Thyroid gland (tissue), 4 donors: ENCODE results near the gene TNN. TPM values are rescaled to one million over a fixed set of nuclear protein-coding genes. Genes with fewer than 3 reads are reported as not detected.

Experiments
- DNase-seq, 2 donors: peaks; one replicate each; pipeline ENCODE4 v3.0.0-alpha.2; 2019
- H3K27ac ChIP-seq, 3 donors: fragments of 200-600 bp; sonication (generic); 1 replicate in 2 of 3; 2 replicates in 1 of 3; pipeline ENCODE4 v1.5.1; 2016 to 2019; ENCODE audit warnings: mild to moderate bottlenecking in 1 of 3, moderate library complexity in 1 of 3
- H3K27me3 ChIP-seq: fragments of 200-600 bp; sonication (generic); one replicate; pipeline ENCODE4 v1.5.1; 2019
- H3K36me3 ChIP-seq, 2 donors: fragments of 200-600 bp; sonication (generic); one replicate each; pipeline ENCODE4 v1.5.1; 2016 to 2019
- H3K4me1 ChIP-seq, 2 donors: fragments of 200-600 bp; sonication (generic); one replicate each; pipeline ENCODE4 v1.5.1; 2017 to 2019
- H3K4me3 ChIP-seq, 3 donors: fragments of 200-600 bp; sonication (generic); replicated peaks in 1 of 3; 1 replicate in 2 of 3; 2 replicates in 1 of 3; pipeline ENCODE4 v1.5.1; 2016; ENCODE audit warnings: mild to moderate bottlenecking in 1 of 3
- H3K9me3 ChIP-seq: fragments of 200-600 bp; sonication (generic); one replicate; pipeline ENCODE4 v1.5.1; 2017
- POLR2A ChIP-seq, 2 donors: fragments of 450-650 bp; IDR thresholded peaks; one replicate each; pipeline ENCODE4 v1.6.1; 2017; ENCODE audit warnings: antibody characterized with exemption in 2 of 2, mild to moderate bottlenecking in 2 of 2, moderate library complexity in 1 of 2
- WGBS, 2 donors: methylation state at CpG; one replicate each; pipeline ENCODE4 v1.1.5; 2017; 5-methylcytosine and 5-hydroxymethylcytosine counted together
- intact Hi-C: fragments of 100-400 bp; cut with DNase I; formaldehyde crosslinking; loops from one replicate; pipeline ENCODE4 v1.15.1; 2023
- total RNA-seq, 4 donors: library from RNA; depleted of rRNA; stranded (reverse); fragments of >200 nt; gene quantifications; one replicate each; pipeline ENCODE4 v1.2.3, GENCODE V29; 2016
- TF ChIP-seq, protein P1 (sequence below), 6 experiments: fragments of 200-600 bp in 3 of 6; fragments of 450-650 bp in 3 of 6; sonication (generic) in 3 of 6; IDR thresholded peaks; one replicate each; pipeline ENCODE4 v1.5.1; 2016 to 2019; ENCODE audit warnings: antibody characterized with exemption in 6 of 6, mild to moderate bottlenecking in 2 of 6, inconsistent platforms in 1 of 6, moderate library complexity in 1 of 6

The TNN gene
- total RNA-seq, 4 donors from 2014 or later: 0.27 to 1.3 (median 0.44) TPM

DNA sequence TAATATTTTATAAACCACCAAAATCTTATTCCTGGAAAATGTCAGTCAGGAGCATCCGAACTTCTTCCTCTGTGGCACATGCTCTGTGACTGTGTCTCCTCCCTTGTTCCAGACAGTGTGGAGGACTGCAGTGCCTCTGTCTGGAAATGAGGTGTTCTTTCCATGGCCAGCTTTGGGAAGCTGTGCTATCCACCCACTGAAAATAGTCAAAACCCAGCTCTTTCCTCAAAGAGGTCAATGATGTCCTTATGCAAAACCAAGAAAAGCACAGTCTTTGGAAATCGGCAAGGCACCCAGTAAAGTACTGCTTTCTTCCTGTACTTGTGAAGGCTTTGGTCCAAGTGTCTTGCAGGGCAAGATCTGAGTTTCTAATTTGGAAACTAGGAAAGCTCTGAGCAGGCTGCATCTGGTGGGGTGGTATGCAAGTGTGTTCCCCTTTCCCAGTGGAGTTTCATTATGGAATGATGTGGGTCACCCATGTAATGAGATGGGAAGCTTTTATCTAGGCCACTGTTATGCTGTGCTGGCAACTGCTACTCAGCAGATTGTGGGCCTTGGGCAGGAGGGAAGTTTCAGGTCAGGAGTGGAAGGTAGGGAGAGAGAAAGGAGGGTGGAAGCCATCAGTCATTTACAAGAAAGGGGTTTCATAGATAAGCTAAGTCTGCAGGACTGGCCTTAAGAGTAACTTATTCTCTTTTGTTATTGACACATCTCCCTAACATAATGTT lies 119.0 kb downstream of the TNN start:
- Histone ChIP-seq H3K27ac (peak overlapping the region in 1 of 3 donors; percentile 8), H3K36me3 (no peaks in the 10 kb centered on the region), H3K9me3 (no peaks in the 10 kb centered on the region), H3K4me1 (peaks cover 10 to 40% of the 10 kb centered on the region in 2 donors), H3K27me3 (no peaks in the 10 kb centered on the region), H3K4me3 (no peak overlapping the region)
- intact Hi-C loops: no loop called here
- no peak for TF ChIP-seq POLR2A (IDR thresholded peaks at IDR 0.05)
- TF ChIP-seq, protein P1, sequence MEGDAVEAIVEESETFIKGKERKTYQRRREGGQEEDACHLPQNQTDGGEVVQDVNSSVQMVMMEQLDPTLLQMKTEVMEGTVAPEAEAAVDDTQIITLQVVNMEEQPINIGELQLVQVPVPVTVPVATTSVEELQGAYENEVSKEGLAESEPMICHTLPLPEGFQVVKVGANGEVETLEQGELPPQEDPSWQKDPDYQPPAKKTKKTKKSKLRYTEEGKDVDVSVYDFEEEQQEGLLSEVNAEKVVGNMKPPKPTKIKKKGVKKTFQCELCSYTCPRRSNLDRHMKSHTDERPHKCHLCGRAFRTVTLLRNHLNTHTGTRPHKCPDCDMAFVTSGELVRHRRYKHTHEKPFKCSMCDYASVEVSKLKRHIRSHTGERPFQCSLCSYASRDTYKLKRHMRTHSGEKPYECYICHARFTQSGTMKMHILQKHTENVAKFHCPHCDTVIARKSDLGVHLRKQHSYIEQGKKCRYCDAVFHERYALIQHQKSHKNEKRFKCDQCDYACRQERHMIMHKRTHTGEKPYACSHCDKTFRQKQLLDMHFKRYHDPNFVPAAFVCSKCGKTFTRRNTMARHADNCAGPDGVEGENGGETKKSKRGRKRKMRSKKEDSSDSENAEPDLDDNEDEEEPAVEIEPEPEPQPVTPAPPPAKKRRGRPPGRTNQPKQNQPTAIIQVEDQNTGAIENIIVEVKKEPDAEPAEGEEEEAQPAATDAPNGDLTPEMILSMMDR (IDR thresholded peaks at IDR 0.05): no peak
- no peak for DNase-seq
- 65 to 72% methylated on average over 2 of the region's 2 CpGs for WGBS, 2 donors

- TF ChIP-seq POLR2A (IDR thresholded peaks at IDR 0.05): no peak
- TF ChIP-seq, protein P1 (IDR thresholded peaks at IDR 0.05): no peak
- Histone ChIP-seq H3K27me3 (no peaks in the 10 kb centered on the region), H3K4me3 (no peak overlapping the region), H3K9me3 (no peaks in the 10 kb centered on the region), H3K36me3 (no peaks in the 10 kb centered on the region), H3K4me1 (peaks cover 12 to 48% of the 10 kb centered on the region in 2 donors), H3K27ac (no peak overlapping the region)
- WGBS, 2 donors: 64 to 74% methylated on average over 2 of the region's 2 CpGs
- DNase-seq: peak in 1 of 2 donors; percentile 24
- intact Hi-C loops: no loop called here
These were observed 121.3 kb downstream of the TNN start for GRCh38 chr1:175188936-175189335.

- Histone ChIP-seq H3K4me3 (peak overlapping the region; percentile 43 to 80 (median 61)), H3K27ac (peak overlapping the region; percentile 80 to 91 (median 86)), H3K4me1 (peaks cover 12 to 44% of the 10 kb centered on the region in 2 donors), H3K27me3 (no peaks in the 10 kb centered on the region), H3K36me3 (no peaks in the 10 kb centered on the region), H3K9me3 (no peaks in the 10 kb centered on the region)
- no peak for TF ChIP-seq POLR2A (IDR thresholded peaks at IDR 0.05)
- TF ChIP-seq, protein P1 (IDR thresholded peaks at IDR 0.05): no peak
- WGBS, 2 donors: 5 to 17% methylated on average over 7 of the region's 7 CpGs
- intact Hi-C loops: no loop called here
- peak; percentile 26 to 43 for DNase-seq
These were observed 124.0 kb downstream of the TNN start for GRCh38 chr1:175191659-175192058.

GRCh38 chr1:175192111-175192629 lies 124.5 kb downstream of the TNN start:
- Histone ChIP-seq H3K36me3 (no peaks in the 10 kb centered on the region), H3K4me3 (peak overlapping the region; percentile 43 to 80 (median 61)), H3K4me1 (peaks cover 12 to 39% of the 10 kb centered on the region in 2 donors), H3K27ac (peak overlapping the region; percentile 80 to 91 (median 86)), H3K9me3 (no peaks in the 10 kb centered on the region), H3K27me3 (no peaks in the 10 kb centered on the region)
- DNase-seq: peak; percentile 80 to 86
- TF ChIP-seq, protein P1 (IDR thresholded peaks at IDR 0.05): peak in 2 of 6 experiments; percentile 9 to 13
- no peak for TF ChIP-seq POLR2A (IDR thresholded peaks at IDR 0.05)
- intact Hi-C loops: no loop called here
- WGBS, 2 donors: 1% methylated on average over 14 to 17 of the region's 17 CpGs
